ENCODE data around the gene HECW1. TPM values are rescaled to one million over a fixed set of nuclear protein-coding genes. Genes with fewer than 3 reads are reported as not detected.

The HECW1 gene
- total and polyA plus RNA-seq, 2 of the 8 experiments (the other 6 are each of a cell fraction or from before 2014, with no cell fraction given) = 2.9 to 12.7 TPM

GRCh38 chr7:43502941-43503340 is 390.5 kb downstream of the HECW1 start:
- H3K27me3 ChIP-seq (replicated peaks in 1 of 4; ENCODE audit: control insufficient read depth in 3 of 4, extremely low read depth in 1 of 4, insufficient read depth in 3 of 4, low read length in 3 of 4) = no peaks in the 10 kb centered on the region
- H2BK120ac ChIP-seq (replicated peaks; ENCODE audit: low read depth, low read length) = no peak overlapping the region
- H3K4me3 ChIP-seq (ENCODE audit: extremely low read depth in 1 of 4, insufficient read depth in 2 of 4, low read depth in 3 of 4, low read length in 4 of 4) = no peak overlapping the region
- no peak overlapping the region for H2AFZ ChIP-seq (ENCODE audit: low read length)
- no peak overlapping the region for H2BK12ac ChIP-seq (ENCODE audit: low read depth, low read length)
- no peaks in the 10 kb centered on the region for H3K36me3 ChIP-seq (ENCODE audit: control insufficient read depth in 2 of 4, insufficient read depth in 4 of 4, low read length in 3 of 4)
- no peak overlapping the region for H2BK15ac ChIP-seq (ENCODE audit: low read length)
- no peaks in the 10 kb centered on the region for H3K9me3 ChIP-seq (ENCODE audit: insufficient read depth in 2 of 2, low read depth in 1 of 2, low read length in 1 of 2)
- H3K79me1 ChIP-seq (ENCODE audit: low read depth, low read length) = no peaks in the 10 kb centered on the region
- DNase-seq (ENCODE audit: low read depth in 1 of 2, low spot score in 2 of 2) (no peak), FAIRE-seq (no peak)
- H4K8ac ChIP-seq (ENCODE audit: extremely low read depth, insufficient read depth, low read length) = no peak overlapping the region
- no peak overlapping the region for H4K91ac ChIP-seq (replicated peaks; ENCODE audit: insufficient read length, low read length)
- no peak overlapping the region for H2BK20ac ChIP-seq (ENCODE audit: low read length)
- ChIA-PET CTCF (ENCODE audit: partially characterized antibody) (interaction anchor here (0.8 kb wide), 1 partner anchor 451 kb away, joined by 3 read pairs; no protein-coding TSS in a partner anchor), POLR2A (ENCODE audit: partially characterized antibody) (no interaction called here)
- H3K4me2 ChIP-seq (ENCODE audit: insufficient read depth in 1 of 2, low read depth in 2 of 2, low read length in 2 of 2) = no peak overlapping the region
- H3K14ac ChIP-seq (ENCODE audit: insufficient read length) = no peak overlapping the region
- H2BK5ac ChIP-seq (ENCODE audit: low read depth, low read length) = no peak overlapping the region
- H4K20me1 ChIP-seq (replicated peaks in 1 of 2; ENCODE audit: control insufficient read depth in 1 of 2, insufficient read depth in 2 of 2, low read length in 2 of 2) = no peaks in the 10 kb centered on the region
- TF ChIP-seq EP300 (IDR thresholded peaks at IDR 0.05; ENCODE audit: borderline replicate concordance in 1 of 2, low read depth in 2 of 2, low read length in 2 of 2) (no peak), FOSL1 (IDR thresholded peaks at IDR 0.05; ENCODE audit: insufficient read depth, low read depth, low read length) (no peak)
- H3K23ac ChIP-seq (ENCODE audit: insufficient read length) = no peak overlapping the region
- 92% methylated on average over 7 of the region's 7 CpGs; no CpG with 5 or more reads in 1 of the 2 experiments for WGBS, 2 experiments (ENCODE audit: extremely low coverage in 1 of 2, insufficient coverage in 1 of 2, insufficient read length in 1 of 2, insufficient replicate concordance in 2 of 2, low coverage in 1 of 2, low lambda C conversion rate in 2 of 2, missing lambda C conversion rate in 1 of 2)
- no peaks in the 10 kb centered on the region; the same call in 1 of the 2 replicates for H3K23me2 ChIP-seq (ENCODE audit: low read depth, low read length)
- H3K9ac ChIP-seq (replicated peaks in 1 of 4; ENCODE audit: extremely low read depth in 1 of 4, low read depth in 3 of 4, low read length in 3 of 4) = no peak overlapping the region
- no peaks in the 10 kb centered on the region for H3K4me1 ChIP-seq (replicated peaks in 1 of 4; ENCODE audit: control insufficient read depth in 3 of 4, insufficient read depth in 4 of 4, low read length in 3 of 4)
- H3K4ac ChIP-seq (replicated peaks; ENCODE audit: insufficient read length, low read depth, low read length) = no peak overlapping the region
- no peak overlapping the region for H4K5ac ChIP-seq (ENCODE audit: insufficient read length, low read depth, low read length)
- no peaks in the 10 kb centered on the region for H3K79me2 ChIP-seq (ENCODE audit: control insufficient read depth in 1 of 2, insufficient read depth in 2 of 2, low read length in 2 of 2)
- no peak overlapping the region for H2AK5ac ChIP-seq (ENCODE audit: low read depth, low read length)
- H3K18ac ChIP-seq (ENCODE audit: extremely low read depth, low read length) = no peak overlapping the region
- no peak overlapping the region for H3K27ac ChIP-seq (ENCODE audit: low read depth, low read length)
- no peak overlapping the region for H3K56ac ChIP-seq (replicated peaks; ENCODE audit: insufficient read length, low read depth, low read length)

Data from H1 (cell line).